ENCODE data around the gene BANF2.
"Not testable (repeated sequence)": the region's sequence is repeated elsewhere in the genome, so short reads cannot be mapped to it uniquely, and the experiment has no call there.

Gene BANF2

DNA sequence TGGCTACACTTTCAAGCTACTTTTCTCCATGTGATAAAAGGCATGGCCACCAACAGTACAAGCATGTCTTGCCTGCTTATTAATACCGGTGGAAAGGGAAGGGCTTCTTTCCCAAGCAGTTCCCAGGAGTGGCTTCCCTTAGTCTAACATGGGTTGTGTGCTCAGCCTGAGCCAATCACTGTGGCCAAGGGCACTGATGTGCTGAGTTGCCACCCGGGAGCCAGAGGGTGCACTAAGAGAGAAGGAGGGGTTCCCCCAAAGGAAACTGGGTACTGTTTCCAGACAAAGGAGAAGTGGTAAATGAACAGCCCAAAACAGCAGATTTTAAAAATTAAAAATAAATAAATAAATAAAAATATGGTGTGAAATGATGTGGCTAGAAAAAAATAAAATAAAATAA lies 68.5 kb downstream of the BANF2 start:
- no peak overlapping the region for H3K4me3 ChIP-seq
- DNase-seq (ENCODE audit: low read depth, low spot score), result no peak
- no peaks in the 10 kb centered on the region for H3K36me3 ChIP-seq (ENCODE audit: insufficient read depth, low read length)
- no peaks in the 10 kb centered on the region for H3K9me3 ChIP-seq (ENCODE audit: low read depth, low read length)
- H3K9ac ChIP-seq (ENCODE audit: insufficient read length), result no peak overlapping the region
- TF ChIP-seq EZH2 (IDR thresholded peaks at IDR 0.05) (no peak), POLR2AphosphoS5 (IDR thresholded peaks at IDR 0.05; ENCODE audit: borderline replicate concordance, low read depth, low read length) (no peak)
- H3K27ac ChIP-seq, result no peak overlapping the region

GRCh38 chr20:17769716-17770115 lies 70.0 kb downstream of the BANF2 start:
- H3K9ac ChIP-seq (ENCODE audit: insufficient read length); H3K36me3 ChIP-seq (ENCODE audit: insufficient read depth, low read length); H3K4me3 ChIP-seq; DNase-seq (ENCODE audit: low read depth, low spot score); H3K27ac ChIP-seq; H3K9me3 ChIP-seq (ENCODE audit: low read depth, low read length): not testable (repeated sequence)

DNA sequence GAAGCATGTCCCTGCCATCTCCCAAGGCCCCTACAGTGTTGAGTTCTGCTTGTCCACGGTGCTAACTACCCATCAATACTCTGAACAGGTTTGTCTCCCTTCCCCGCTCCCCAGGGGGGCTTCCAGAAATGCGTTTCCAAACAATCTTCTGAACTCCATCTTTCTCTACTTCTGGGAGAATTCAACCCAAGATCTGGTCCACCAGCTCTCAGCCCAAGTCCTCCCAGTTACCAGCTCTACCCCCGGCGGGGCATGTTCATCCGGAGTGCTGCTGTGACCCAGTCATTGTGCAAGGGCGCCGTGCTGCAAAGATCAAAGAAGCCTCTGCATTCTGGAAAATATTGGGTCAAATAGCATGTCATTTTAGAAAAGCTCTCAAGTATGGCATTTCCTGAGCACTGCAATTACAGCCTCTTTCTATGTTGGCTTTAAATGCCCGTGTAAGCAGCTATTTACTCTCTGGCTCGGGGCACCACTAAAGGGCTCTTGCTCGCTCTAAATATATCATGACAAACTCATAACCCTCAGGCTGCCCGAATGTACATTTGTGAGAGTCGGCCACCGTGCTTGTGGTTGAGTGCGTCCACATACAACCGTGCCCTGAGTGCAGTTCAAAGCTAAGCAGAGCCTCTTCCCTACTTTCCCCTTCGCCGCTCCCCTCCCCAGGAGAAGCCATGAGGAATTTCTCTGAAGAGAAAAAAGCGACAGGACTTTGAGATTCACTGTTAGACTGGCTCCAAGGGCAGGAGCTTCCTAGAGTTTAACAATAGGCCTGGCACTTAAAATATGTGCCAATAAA lies 71.6 kb downstream of the BANF2 start:
- Histone ChIP-seq H3K9ac (ENCODE audit: insufficient read length) (peak overlapping the region; percentile 65), H3K27ac (peak overlapping the region; percentile 91), H3K4me3 (peak overlapping the region; percentile 74), H3K9me3 (ENCODE audit: low read depth, low read length) (no peaks in the 10 kb centered on the region), H3K36me3 (ENCODE audit: insufficient read depth, low read length) (no peaks in the 10 kb centered on the region)
- TF ChIP-seq EZH2 (IDR thresholded peaks at IDR 0.05) (no peak), POLR2AphosphoS5 (IDR thresholded peaks at IDR 0.05; ENCODE audit: borderline replicate concordance, low read depth, low read length) (peak; percentile 44; the same call in 1 of the 2 replicates), FOXP2 (optimal IDR thresholded peaks at IDR 0.05; ENCODE audit: control extremely low read depth, extremely low read length, insufficient read depth) (no peak)
- peak; percentile 69 for DNase-seq (ENCODE audit: low read depth, low spot score)

DNA sequence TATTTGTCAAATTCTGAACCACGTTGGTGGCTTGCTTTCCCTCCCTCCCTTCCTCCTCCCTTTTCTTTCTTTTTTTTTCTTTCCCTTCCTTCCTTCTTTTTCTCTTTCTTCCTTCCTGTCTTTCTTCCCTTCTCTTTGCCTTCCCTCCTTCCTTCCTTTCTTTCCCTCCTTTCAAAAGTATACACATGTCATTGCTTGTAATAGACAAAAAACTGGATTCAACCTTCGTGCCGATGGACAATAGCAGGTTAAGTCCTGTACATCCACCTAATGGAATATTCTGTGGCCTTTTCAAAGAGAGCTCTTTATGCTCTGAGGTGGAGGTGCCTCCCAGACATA lies 72.2 kb downstream of the BANF2 start:
- TF ChIP-seq FOXP2 (optimal IDR thresholded peaks at IDR 0.05; ENCODE audit: control extremely low read depth, extremely low read length, insufficient read depth) (no peak), EZH2 (IDR thresholded peaks at IDR 0.05) (no peak), POLR2AphosphoS5 (IDR thresholded peaks at IDR 0.05; ENCODE audit: borderline replicate concordance, low read depth, low read length) (no peak)
- Histone ChIP-seq H3K36me3 (ENCODE audit: insufficient read depth, low read length) (no peaks in the 10 kb centered on the region), H3K9ac (ENCODE audit: insufficient read length) (peak overlapping the region; percentile 65), H3K9me3 (ENCODE audit: low read depth, low read length) (no peaks in the 10 kb centered on the region), H3K4me3 (peak overlapping the region; percentile 74), H3K27ac (peak overlapping the region; percentile 91)
- DNase-seq (ENCODE audit: low read depth, low spot score), result no peak

GRCh38 chr20:17773619-17774018 lies 73.9 kb downstream of the BANF2 start:
- no peak overlapping the region for H3K27ac ChIP-seq
- DNase-seq (ENCODE audit: low read depth, low spot score), result no peak
- no peak overlapping the region for H3K4me3 ChIP-seq
- no peak overlapping the region for H3K9ac ChIP-seq (ENCODE audit: insufficient read length)
- no peaks in the 10 kb centered on the region for H3K9me3 ChIP-seq (ENCODE audit: low read depth, low read length)
- TF ChIP-seq EZH2 (IDR thresholded peaks at IDR 0.05), result no peak
- TF ChIP-seq FOXP2 (optimal IDR thresholded peaks at IDR 0.05; ENCODE audit: control extremely low read depth, extremely low read length, insufficient read depth), result no peak
- no peak for TF ChIP-seq POLR2AphosphoS5 (IDR thresholded peaks at IDR 0.05; ENCODE audit: borderline replicate concordance, low read depth, low read length)
- H3K36me3 ChIP-seq (ENCODE audit: insufficient read depth, low read length), result no peaks in the 10 kb centered on the region

DNA sequence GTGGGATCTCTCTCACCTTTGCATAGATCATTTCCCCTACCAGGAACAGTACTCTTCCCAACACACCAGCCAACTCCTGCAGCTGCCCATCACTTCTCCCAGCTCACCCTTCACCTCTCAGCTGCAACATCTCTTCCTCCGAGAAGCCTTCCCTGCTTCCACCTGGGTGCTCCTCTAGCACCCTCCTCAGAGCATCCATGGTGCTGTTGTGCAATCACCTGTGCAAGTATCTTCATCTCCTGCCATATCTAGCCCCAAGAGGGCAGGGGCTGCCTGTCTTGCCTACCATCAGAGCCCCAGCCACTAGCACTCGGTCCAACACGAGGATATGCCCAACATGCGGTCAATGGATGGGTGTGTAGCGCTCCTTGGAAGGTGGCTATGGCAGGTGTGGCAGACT lies 75.8 kb downstream of the BANF2 start:
- no peak for TF ChIP-seq POLR2AphosphoS5 (IDR thresholded peaks at IDR 0.05; ENCODE audit: borderline replicate concordance, low read depth, low read length)
- TF ChIP-seq FOXP2 (optimal IDR thresholded peaks at IDR 0.05; ENCODE audit: control extremely low read depth, extremely low read length, insufficient read depth), result no peak
- TF ChIP-seq EZH2 (IDR thresholded peaks at IDR 0.05), result no peak
- no peak for DNase-seq (ENCODE audit: low read depth, low spot score)
- no peaks in the 10 kb centered on the region for H3K9me3 ChIP-seq (ENCODE audit: low read depth, low read length)
- H3K4me3 ChIP-seq, result no peak overlapping the region
- H3K27ac ChIP-seq, result no peak overlapping the region
- H3K9ac ChIP-seq (ENCODE audit: insufficient read length), result no peak overlapping the region
- H3K36me3 ChIP-seq (ENCODE audit: insufficient read depth, low read length), result no peaks in the 10 kb centered on the region

- H3K27ac ChIP-seq, result no peak overlapping the region
- TF ChIP-seq FOXP2 (optimal IDR thresholded peaks at IDR 0.05; ENCODE audit: control extremely low read depth, extremely low read length, insufficient read depth), result no peak
- no peak for TF ChIP-seq POLR2AphosphoS5 (IDR thresholded peaks at IDR 0.05; ENCODE audit: borderline replicate concordance, low read depth, low read length)
- TF ChIP-seq EZH2 (IDR thresholded peaks at IDR 0.05), result no peak
- H3K9ac ChIP-seq (ENCODE audit: insufficient read length), result no peak overlapping the region
- H3K4me3 ChIP-seq, result no peak overlapping the region
- no peaks in the 10 kb centered on the region for H3K9me3 ChIP-seq (ENCODE audit: low read depth, low read length)
- no peak for DNase-seq (ENCODE audit: low read depth, low spot score)
- H3K36me3 ChIP-seq (ENCODE audit: insufficient read depth, low read length), result no peaks in the 10 kb centered on the region
Observed at GRCh38 chr20:17776551-17776950, 76.8 kb downstream of the BANF2 start.

GRCh38 chr20:17779011-17779410 lies 79.2 kb downstream of the BANF2 start:
- H3K9me3 ChIP-seq (ENCODE audit: low read depth, low read length); H3K4me3 ChIP-seq; H3K9ac ChIP-seq (ENCODE audit: insufficient read length); H3K36me3 ChIP-seq (ENCODE audit: insufficient read depth, low read length); DNase-seq (ENCODE audit: low read depth, low spot score); H3K27ac ChIP-seq: not testable (repeated sequence)

GRCh38 chr20:17782768-17783167 lies 83.0 kb downstream of the BANF2 start:
- no peak overlapping the region for H3K4me3 ChIP-seq
- no peaks in the 10 kb centered on the region for H3K9me3 ChIP-seq (ENCODE audit: low read depth, low read length)
- TF ChIP-seq EZH2 (IDR thresholded peaks at IDR 0.05) (no peak), POLR2AphosphoS5 (IDR thresholded peaks at IDR 0.05; ENCODE audit: borderline replicate concordance, low read depth, low read length) (no peak), FOXP2 (optimal IDR thresholded peaks at IDR 0.05; ENCODE audit: control extremely low read depth, extremely low read length, insufficient read depth) (no peak)
- no peak for DNase-seq (ENCODE audit: low read depth, low spot score)
- H3K27ac ChIP-seq, result no peak overlapping the region
- no peak overlapping the region for H3K9ac ChIP-seq (ENCODE audit: insufficient read length)
- no peaks in the 10 kb centered on the region for H3K36me3 ChIP-seq (ENCODE audit: insufficient read depth, low read length)
